HG02870 (cell line): ENCODE results near the gene BUD13.
"Not testable (repeated sequence)": the region's sequence is repeated elsewhere in the genome, so short reads cannot be mapped to it uniquely, and the experiment has no call there.

ENCODE experiments used
- ATAC-seq: cut with Tn5 transposase; IDR thresholded peaks from one replicate; pipeline ENCODE4 v1.9.1; 2021; ENCODE audit warnings: mild to moderate bottlenecking, moderate library complexity; ENCODE audit not compliant: unreplicated experiment

BUD13 gene

DNA sequence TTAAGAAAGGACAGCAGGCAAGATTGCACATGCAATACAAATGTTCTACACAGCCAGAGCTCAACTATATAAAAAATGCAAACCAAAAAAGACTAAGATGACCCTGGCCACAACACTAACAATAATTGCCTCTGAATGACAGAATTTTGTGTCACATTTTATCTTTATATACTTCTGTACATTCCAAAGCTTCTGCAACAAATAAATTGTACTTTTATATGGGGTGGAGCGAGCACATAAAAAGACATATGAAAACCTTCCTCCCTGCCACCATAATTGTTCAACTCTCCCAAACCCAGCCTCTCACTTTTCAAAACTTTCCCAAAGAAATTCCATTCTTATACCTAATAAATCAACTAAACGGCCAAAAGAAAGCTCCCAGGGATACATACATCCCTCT, 10.7 kb downstream of the BUD13 start:
- no peak for ATAC-seq

GRCh38 chr11:116756044-116756443, 16.7 kb downstream of the BUD13 start:
- ATAC-seq, result not testable (repeated sequence)

GRCh38 chr11:116750070-116750718, 22.6 kb downstream of the BUD13 start:
- no peak for ATAC-seq

DNA sequence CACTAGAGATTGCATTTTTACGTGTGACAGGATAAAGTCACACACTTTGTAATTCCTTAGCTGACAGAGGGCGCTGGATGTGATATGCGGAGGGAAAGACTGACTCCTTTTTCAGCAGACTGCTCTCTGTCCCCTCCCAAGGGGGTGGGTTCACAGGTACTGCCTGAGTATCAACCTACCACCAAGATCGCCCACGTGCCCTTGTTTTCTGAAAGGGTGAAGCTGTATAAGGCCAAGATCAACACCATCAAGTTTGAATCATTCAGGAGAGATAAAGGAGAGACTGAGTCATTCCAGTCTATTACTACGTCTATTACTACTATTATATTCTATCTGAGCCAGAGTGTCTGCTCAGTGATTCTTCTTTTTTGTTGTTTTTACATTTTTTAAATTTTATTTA, 30.7 kb downstream of the BUD13 start:
- no peak for ATAC-seq

DNA sequence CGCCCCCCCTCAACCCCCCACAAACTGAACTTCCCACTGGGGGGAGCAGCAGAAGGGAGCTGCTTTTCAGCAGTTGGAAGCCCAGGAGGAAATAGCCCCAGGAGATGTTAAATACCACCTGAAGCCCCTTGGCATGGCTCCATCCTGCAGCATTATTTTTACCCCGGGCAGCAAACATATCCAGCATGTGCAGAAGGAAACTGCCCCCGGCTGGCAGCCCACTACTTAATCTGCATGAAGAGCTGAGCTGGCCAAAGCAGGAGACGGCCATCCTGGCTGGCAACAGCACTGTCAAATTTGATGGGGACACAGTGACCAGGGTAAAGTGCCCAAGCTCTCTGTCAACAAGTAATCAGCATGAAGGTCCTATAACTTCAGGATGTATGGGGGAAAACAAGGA, 32.0 kb downstream of the BUD13 start:
- ATAC-seq, result no peak

GRCh38 chr11:116738975-116739374, 33.8 kb downstream of the BUD13 start:
- no peak for ATAC-seq

GRCh38 chr11:116736763-116737162, 36.0 kb downstream of the BUD13 start:
- ATAC-seq, result no peak

GRCh38 chr11:116733969-116734508, 38.7 kb downstream of the BUD13 start:
- ATAC-seq, result no peak

DNA sequence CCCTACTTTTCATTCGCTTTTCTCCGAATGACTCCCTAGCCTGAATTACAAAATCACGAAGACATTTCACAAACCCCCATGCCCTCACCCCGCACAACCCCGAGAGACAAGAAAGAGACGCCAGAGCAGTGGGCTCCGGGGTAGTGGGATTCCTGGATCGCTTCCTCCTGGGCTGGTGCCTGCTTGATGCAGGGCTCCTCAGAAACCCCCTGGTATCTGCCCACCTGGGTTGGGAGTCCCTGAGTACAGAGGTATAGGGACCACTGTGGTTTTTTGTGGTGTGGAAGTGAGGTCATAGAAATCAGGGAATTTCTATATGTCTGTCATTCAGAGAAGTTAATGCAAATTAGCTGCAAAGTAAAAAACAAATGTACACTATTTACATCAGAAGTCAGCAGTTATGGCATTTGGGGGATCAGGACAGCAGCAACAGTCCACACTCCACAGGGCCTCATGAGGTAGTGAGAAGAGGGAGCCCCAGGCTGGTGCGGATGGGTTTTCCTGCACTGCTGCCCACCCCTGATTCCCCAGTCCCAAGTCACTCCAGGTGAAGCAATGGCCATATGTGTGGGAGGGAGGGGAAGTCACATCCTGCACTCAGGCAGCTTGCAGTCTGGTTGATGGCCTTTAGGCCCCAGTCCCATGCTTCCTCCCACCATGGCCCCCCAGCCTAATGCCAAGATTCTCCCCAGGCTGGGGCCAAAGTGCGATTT, 39.6 kb downstream of the BUD13 start:
- peak; percentile 33 for ATAC-seq

DNA sequence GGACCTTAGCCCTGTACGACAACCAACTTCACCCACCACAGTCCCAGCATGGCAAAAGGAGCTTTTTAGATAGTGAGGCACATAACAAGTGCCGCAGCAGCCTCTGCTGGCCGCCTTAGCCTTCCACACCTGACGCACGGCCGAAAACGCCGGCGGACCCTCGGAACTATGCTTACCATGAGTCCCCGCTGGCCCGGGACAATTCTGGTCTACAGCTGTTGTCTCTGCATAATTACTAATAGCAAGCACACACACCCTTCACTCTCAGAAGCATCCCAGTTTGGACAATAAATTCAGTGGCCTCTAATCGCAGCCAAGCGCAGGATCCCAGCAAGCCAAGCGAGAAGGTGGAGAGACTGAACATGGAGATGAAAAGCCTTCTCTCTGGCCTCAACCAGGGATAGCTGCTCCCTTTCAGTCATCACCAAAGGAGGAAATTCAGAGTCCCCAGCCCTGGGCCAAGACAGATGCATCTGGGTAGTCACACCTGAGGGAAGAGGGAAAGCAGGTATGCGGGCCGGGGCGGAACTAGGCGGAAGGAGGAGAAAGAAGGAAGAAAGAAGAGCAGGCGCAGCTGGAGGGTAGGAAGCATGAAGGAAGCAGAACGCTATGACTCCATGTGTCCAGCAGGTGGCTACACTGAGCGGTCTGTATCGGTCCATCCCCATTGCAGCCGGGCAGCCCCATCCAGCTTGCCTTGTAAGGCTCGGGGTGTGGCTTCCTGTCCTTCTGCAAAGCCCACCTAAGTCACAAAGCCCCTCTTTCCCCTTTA, 40.3 kb downstream of the BUD13 start:
- ATAC-seq, result peak; percentile 74

DNA sequence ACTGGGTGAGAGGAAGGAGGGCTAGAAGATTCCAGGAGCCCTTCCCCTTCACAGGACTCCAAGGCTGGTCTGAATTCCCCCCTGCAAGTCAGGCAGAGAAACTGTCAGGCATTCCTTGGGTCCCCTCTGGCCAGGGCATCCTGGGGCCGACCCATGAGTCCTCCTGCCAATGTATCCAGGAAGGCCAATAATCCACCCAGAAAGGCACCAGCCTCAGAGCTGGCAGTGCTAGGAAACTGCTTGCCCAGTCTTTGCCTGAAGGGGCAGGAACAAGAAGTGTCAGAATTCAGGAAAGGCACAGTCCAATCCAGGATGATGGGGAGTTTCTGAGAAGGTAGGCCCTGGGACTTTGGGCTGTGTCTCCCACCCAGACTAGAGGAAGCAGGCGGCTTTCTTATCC, 41.0 kb downstream of the BUD13 start:
- ATAC-seq, result no peak

GRCh38 chr11:116731097-116731761, 41.6 kb downstream of the BUD13 start:
- no peak for ATAC-seq

DNA sequence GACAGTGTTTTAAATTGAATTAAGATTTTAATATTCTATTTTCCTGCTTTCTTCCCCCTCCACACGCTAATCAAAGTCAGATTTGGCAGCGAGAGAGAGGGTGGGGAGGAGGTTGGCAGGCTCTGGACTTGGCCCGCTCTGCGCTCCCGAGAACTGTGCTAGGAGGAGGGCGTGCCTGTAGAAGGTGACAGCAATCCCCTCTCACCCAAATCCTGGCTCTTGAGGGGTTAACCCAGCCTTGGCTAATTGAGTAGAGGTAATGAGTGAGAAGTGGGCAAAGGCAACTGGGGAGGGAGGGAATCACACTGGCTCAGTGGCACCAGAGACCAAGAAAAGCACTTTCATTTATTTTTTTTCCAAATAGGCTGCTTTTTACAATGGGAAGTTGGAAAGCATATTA, 42.2 kb downstream of the BUD13 start:
- no peak for ATAC-seq

DNA sequence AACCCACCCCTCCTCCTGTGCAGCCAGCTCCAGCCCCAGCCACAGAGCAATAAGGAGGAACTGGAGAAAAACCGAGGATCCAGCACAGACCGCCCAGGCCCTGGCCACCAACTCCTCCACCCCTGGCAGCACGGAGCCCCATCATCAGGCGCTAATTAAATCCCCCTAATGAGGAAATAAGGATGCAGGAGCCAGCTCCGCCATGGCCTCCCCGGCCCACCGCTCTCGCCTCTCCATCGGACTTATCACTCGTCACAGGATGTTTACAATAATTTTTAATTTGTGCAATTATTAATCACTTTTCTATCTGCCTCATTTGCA, 42.6 kb downstream of the BUD13 start:
- no peak for ATAC-seq

GRCh38 chr11:116729501-116730240, 43.1 kb downstream of the BUD13 start:
- ATAC-seq, result no peak

- ATAC-seq, result no peak
Measured at GRCh38 chr11:116727990-116728389, 44.8 kb downstream of the BUD13 start.

DNA sequence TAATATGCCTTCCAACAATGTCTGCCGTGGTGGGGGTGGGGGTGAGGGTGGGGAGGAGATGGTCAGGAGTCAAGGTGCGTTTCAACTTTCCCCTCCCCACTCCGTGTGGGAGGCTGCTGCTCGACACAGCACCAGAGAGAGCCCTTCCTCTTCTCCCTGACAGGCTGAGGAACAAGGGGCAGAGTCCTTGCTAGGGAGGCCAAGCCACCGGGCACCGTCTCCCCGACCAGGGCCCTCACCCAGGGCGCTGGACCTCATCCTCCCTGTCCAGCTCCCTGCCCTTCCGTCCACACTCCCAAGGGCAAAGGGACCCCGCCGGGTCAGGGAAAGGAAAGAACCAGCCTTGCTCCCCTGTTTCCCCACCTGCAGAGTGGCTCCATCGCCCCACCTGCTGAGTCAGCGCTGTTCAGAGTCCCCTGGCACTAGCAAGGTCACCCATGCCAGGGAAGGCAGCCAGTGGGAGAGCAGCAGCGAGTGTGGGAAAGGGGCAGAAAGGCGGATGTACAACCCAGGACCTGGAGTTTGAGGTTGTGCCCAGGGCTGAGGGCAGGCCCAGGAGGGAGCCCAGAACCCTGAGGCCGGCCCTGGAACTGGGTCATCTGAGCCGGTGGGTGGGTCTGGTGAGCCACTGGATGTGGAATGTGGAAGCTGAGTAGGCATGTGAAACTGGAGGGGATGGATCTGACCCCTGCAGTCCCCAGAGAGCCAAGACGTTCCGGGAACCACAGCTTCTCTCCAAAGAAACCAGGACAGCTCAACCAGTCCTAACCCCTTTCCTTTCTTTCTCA, 47.2 kb downstream of the BUD13 start:
- no peak for ATAC-seq

- no peak for ATAC-seq
Measured at GRCh38 chr11:116724813-116725212, 48.0 kb downstream of the BUD13 start.

DNA sequence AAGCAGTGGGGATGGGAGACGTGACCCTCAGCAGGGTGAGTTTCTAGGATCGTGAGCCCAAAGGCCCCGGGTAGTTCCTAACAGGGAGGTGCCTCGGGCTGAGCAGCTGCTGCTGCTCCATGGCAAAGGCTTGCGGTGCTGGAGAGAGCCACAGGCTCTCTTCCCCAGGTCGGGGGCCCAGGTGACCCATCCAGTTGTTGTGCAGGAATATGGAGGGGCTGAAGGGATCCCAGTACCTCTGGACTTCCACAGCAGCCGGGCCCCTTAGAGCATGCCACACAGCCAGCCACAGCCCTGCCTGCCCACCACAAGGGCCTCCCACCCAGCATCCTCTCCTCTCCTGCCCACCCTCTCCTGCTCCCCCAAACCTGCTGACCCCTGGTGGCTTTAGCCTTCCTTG, 49.3 kb downstream of the BUD13 start:
- ATAC-seq, result no peak

GRCh38 chr11:116721988-116722387, 50.8 kb downstream of the BUD13 start:
- no peak for ATAC-seq
